Suprapubic skin (tissue), 3 donors: ENCODE results near the gene PLEKHF1.

ENCODE experiments used
- CTCF ChIP-seq, 2 donors: fragments of 200-600 bp in 1 of 2; fragments of 450-650 bp in 1 of 2; sonication (generic) in 1 of 2; IDR thresholded peaks; one replicate each; pipeline ENCODE4 v1.5.1; 2016 to 2019; ENCODE audit warnings: antibody characterized with exemption in 2 of 2, mild to moderate bottlenecking in 1 of 2, moderate library complexity in 1 of 2
- POLR2A ChIP-seq, 2 donors: fragments of 450-650 bp; IDR thresholded peaks; one replicate each; pipeline ENCODE4 v1.6.1; 2017; ENCODE audit warnings: antibody characterized with exemption in 2 of 2, mild to moderate bottlenecking in 2 of 2, moderate library complexity in 2 of 2

- TF ChIP-seq CTCF (IDR thresholded peaks at IDR 0.05) (no peak), POLR2A (IDR thresholded peaks at IDR 0.05) (no peak)
Measured at GRCh38 chr19:29668746-29669609, 3.7 kb downstream of the PLEKHF1 start.
